NT2/D1 (cell line): ENCODE results near the gene ERICH4.
"Not testable (repeated sequence)": the region's sequence is repeated elsewhere in the genome, so short reads cannot be mapped to it uniquely, and the experiment has no call there.

ENCODE experiments used
- DNase-seq: peaks from one replicate; pipeline ENCODE4 v3.0.0-alpha.2; 2011; ENCODE audit warnings: low read depth, low spot score
- H3K27me3 ChIP-seq: 2 replicates; pipeline ENCODE4 v1.6.0; 2011; ENCODE audit warnings: mild to moderate bottlenecking; ENCODE audit not compliant: insufficient read length, insufficient read depth
- H3K36me3 ChIP-seq: 2 replicates; pipeline ENCODE4 v1.6.1; 2011; ENCODE audit warnings: mild to moderate bottlenecking, low read length, mixed read lengths; ENCODE audit not compliant: insufficient read depth, insufficient read length
- H3K4me1 ChIP-seq: 2 replicates; pipeline ENCODE4 v1.5.1; 2011; ENCODE audit not compliant: insufficient read depth, insufficient read length
- H3K4me3 ChIP-seq: 2 replicates; pipeline ENCODE4 v1.5.1; 2011; ENCODE audit warnings: low read depth; ENCODE audit not compliant: insufficient read length
- H3K9ac ChIP-seq: 2 replicates; pipeline ENCODE4 v1.6.0; 2011; ENCODE audit warnings: low read depth; ENCODE audit not compliant: insufficient read length
- H3K9me3 ChIP-seq: 2 replicates; pipeline ENCODE4 v1.5.1; 2011; ENCODE audit warnings: mild to moderate bottlenecking, low read length; ENCODE audit not compliant: insufficient read depth
- SUZ12 ChIP-seq: IDR thresholded peaks from 2 replicates; pipeline ENCODE4 v1.6.1; 2011; ENCODE audit not compliant: insufficient read length, insufficient read depth; ENCODE audit errors: extremely low read depth
- YY1 ChIP-seq: IDR thresholded peaks from 2 replicates; pipeline ENCODE4 v1.6.1; 2011; ENCODE audit not compliant: insufficient read length, insufficient read depth
- ZNF274 ChIP-seq: IDR thresholded peaks from 2 replicates; pipeline ENCODE4 v1.6.1; 2011; ENCODE audit warnings: mild to moderate bottlenecking, low read depth, low read length

ERICH4 gene

GRCh38 chr19:41399525-41399924 lies 43.4 kb upstream of the ERICH4 start:
- no peaks in the 10 kb centered on the region for H3K9me3 ChIP-seq
- no peak overlapping the region for H3K4me3 ChIP-seq
- no peak overlapping the region for H3K9ac ChIP-seq
- H3K27me3 ChIP-seq, result no peaks in the 10 kb centered on the region
- DNase-seq, result no peak
- no peak for TF ChIP-seq YY1
- peaks cover 8% of the 10 kb centered on the region for H3K36me3 ChIP-seq
- no peaks in the 10 kb centered on the region for H3K4me1 ChIP-seq

GRCh38 chr19:41401483-41401882 lies 41.5 kb upstream of the ERICH4 start:
- Histone ChIP-seq H3K36me3 (no peaks in the 10 kb centered on the region), H3K27me3 (no peaks in the 10 kb centered on the region), H3K9ac (no peak overlapping the region), H3K9me3 (no peaks in the 10 kb centered on the region), H3K4me3 (no peak overlapping the region), H3K4me1 (peaks cover 8% of the 10 kb centered on the region)
- no peak for DNase-seq
- TF ChIP-seq SUZ12 (no peak), ZNF274 (no peak), YY1 (no peak)

- Histone ChIP-seq H3K9ac (no peak overlapping the region), H3K9me3 (no peaks in the 10 kb centered on the region), H3K27me3 (no peaks in the 10 kb centered on the region), H3K4me3 (no peak overlapping the region), H3K36me3 (no peaks in the 10 kb centered on the region), H3K4me1 (peaks cover 8% of the 10 kb centered on the region)
- no peak for DNase-seq
- TF ChIP-seq SUZ12 (no peak), YY1 (no peak), ZNF274 (no peak)
Observed at GRCh38 chr19:41402010-41402409, 40.9 kb upstream of the ERICH4 start.

GRCh38 chr19:41403181-41403970 lies 39.6 kb upstream of the ERICH4 start:
- Histone ChIP-seq H3K36me3 (no peaks in the 10 kb centered on the region), H3K9ac (no peak overlapping the region), H3K27me3 (no peaks in the 10 kb centered on the region), H3K4me1 (peaks cover 13% of the 10 kb centered on the region), H3K9me3 (no peaks in the 10 kb centered on the region), H3K4me3 (no peak overlapping the region)
- TF ChIP-seq ZNF274 (no peak), SUZ12 (no peak), YY1 (no peak)
- DNase-seq, result no peak

GRCh38 chr19:41405776-41406175 lies 37.2 kb upstream of the ERICH4 start:
- Histone ChIP-seq H3K9me3 (no peaks in the 10 kb centered on the region), H3K9ac (no peak overlapping the region), H3K36me3 (no peaks in the 10 kb centered on the region), H3K27me3 (no peaks in the 10 kb centered on the region), H3K4me3 (no peak overlapping the region), H3K4me1 (peaks cover 17% of the 10 kb centered on the region)
- no peak for DNase-seq
- no peak for TF ChIP-seq YY1
- no peak for TF ChIP-seq ZNF274
- no peak for TF ChIP-seq SUZ12

GRCh38 chr19:41407271-41407670 lies 35.7 kb upstream of the ERICH4 start:
- peaks cover 17% of the 10 kb centered on the region for H3K4me1 ChIP-seq
- no peaks in the 10 kb centered on the region for H3K27me3 ChIP-seq
- H3K36me3 ChIP-seq, result peaks cover 5% of the 10 kb centered on the region
- DNase-seq, result peak; percentile 30
- TF ChIP-seq SUZ12 (no peak), ZNF274 (no peak), YY1 (no peak)
- peak overlapping the region; percentile 76 for H3K9ac ChIP-seq
- no peak overlapping the region for H3K4me3 ChIP-seq
- H3K9me3 ChIP-seq, result no peaks in the 10 kb centered on the region

- no peak overlapping the region for H3K9ac ChIP-seq
- H3K9me3 ChIP-seq, result no peaks in the 10 kb centered on the region
- peaks cover 17% of the 10 kb centered on the region for H3K4me1 ChIP-seq
- no peak overlapping the region for H3K4me3 ChIP-seq
- TF ChIP-seq YY1, result no peak
- no peak for TF ChIP-seq SUZ12
- no peak for TF ChIP-seq ZNF274
- DNase-seq, result no peak
- no peaks in the 10 kb centered on the region for H3K27me3 ChIP-seq
- H3K36me3 ChIP-seq, result peaks cover 9% of the 10 kb centered on the region
Observed at GRCh38 chr19:41408256-41408655, 34.7 kb upstream of the ERICH4 start.

- H3K9me3 ChIP-seq, H3K27me3 ChIP-seq: not testable (repeated sequence)
- peaks cover 17% of the 10 kb centered on the region for H3K4me1 ChIP-seq
Observed at GRCh38 chr19:41408846-41409245, 34.1 kb upstream of the ERICH4 start.

More at GRCh38 chr19:41408846-41409245, 34.1 kb upstream of the ERICH4 start:
- Histone ChIP-seq H3K9ac (peak overlapping the region; percentile 17), H3K36me3 (peaks cover 14% of the 10 kb centered on the region)
- not testable (repeated sequence) for DNase-seq, H3K4me3 ChIP-seq
